GM19351 (cell line): ENCODE data around the gene SHROOM3.

Experiments used
- ATAC-seq: cut with Tn5 transposase; IDR thresholded peaks from one replicate; pipeline ENCODE4 v1.9.1; 2021; ENCODE audit warnings: mild to moderate bottlenecking, moderate library complexity; ENCODE audit not compliant: unreplicated experiment

The SHROOM3 gene

GRCh38 chr4:76489686-76490161 lies 54.7 kb downstream of the SHROOM3 start:
- no peak for ATAC-seq

GRCh38 chr4:76492055-76492454 lies 57.0 kb downstream of the SHROOM3 start:
- no peak for ATAC-seq

DNA sequence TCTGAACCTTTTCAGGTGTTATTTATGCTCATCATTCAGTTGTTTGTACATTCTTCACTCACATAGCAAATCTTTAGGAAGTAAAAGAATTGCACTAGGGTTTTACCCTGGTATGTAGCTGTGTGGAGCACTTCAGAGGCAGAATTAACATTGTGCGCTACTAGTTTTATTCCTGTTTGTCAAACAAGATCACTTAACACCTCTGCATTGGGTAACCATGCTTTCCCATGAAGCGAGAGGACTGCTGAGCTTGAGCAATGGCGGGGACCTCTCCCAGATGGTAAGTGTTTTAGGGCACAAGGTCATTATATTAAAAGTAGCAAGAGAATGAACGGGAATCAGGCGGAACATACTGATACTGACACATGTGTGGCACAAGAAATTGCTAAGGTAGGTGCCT lies 59.2 kb downstream of the SHROOM3 start:
- ATAC-seq = no peak

GRCh38 chr4:76494871-76495590 lies 60.0 kb downstream of the SHROOM3 start:
- ATAC-seq = no peak

DNA sequence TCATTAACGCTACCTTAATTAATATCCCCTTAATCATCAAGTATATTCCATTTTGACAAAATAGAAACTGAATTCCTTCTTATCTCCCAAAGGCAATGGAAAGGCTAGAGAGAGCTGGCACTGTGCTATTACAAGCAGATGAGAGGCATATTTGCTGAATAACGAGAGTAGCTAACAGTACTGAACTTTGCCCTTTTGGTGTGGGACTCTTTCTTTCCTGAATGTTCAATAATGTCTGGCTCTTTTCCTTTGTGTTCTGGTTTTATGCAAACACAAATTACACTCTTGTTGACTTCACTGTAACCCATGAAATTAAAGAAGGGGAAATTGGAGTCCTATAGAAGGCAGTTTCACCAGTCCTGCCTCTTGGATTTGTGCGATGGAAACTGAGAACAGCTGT lies 63.5 kb downstream of the SHROOM3 start:
- no peak for ATAC-seq

- peak; percentile 82 for ATAC-seq
Observed at GRCh38 chr4:76499461-76499860, 64.4 kb downstream of the SHROOM3 start.

- ATAC-seq = no peak
Observed at GRCh38 chr4:76502886-76503285, 67.9 kb downstream of the SHROOM3 start.

DNA sequence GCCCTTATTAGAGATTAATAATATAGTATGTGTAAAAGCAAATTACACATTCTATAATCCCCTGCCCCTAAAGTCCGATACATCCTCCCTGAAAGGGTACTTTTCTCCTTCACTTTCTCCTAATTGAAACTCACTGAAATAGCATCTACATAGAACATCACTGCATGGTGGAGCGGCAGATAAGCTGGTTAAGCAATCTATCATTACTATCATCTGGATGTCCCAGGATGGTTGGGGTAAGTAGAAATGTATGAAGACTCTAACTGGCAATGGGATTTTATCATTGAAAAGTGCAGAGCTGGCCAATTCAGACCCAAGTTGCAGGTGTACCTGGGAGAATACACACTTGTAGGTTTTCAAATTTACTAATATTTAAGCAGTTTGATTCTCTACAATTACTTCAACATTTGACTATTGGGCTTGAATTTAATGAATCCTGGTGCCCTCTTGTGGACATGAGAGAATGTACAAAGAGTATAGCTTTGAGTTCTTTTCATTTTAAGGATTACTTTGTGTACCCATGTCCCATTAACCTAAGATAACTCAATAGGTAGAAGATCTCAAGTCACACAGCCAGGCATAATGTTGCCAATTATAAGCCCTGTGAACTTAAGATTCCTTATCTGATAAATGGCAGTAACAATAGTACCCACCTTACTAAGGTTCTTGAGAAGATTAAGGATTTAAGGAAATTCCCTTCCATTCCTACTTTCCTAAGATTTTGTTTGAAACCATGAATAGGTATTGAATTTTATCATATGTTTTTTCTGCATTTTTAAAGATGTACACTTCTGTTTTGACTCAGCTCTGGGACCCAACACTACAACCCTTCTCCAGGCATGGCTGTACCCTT lies 69.8 kb downstream of the SHROOM3 start:
- no peak for ATAC-seq

GRCh38 chr4:76511947-76512346 lies 76.9 kb downstream of the SHROOM3 start:
- ATAC-seq = no peak

GRCh38 chr4:76513482-76513881 lies 78.5 kb downstream of the SHROOM3 start:
- no peak for ATAC-seq

GRCh38 chr4:76514087-76514486 lies 79.1 kb downstream of the SHROOM3 start:
- ATAC-seq = no peak

GRCh38 chr4:76515975-76516843 lies 81.2 kb downstream of the SHROOM3 start:
- peak; percentile 93 for ATAC-seq

GRCh38 chr4:76518241-76518640 lies 83.2 kb downstream of the SHROOM3 start:
- ATAC-seq = no peak

- ATAC-seq = no peak
Observed at GRCh38 chr4:76523593-76523992, 88.6 kb downstream of the SHROOM3 start.

- no peak for ATAC-seq
Observed at GRCh38 chr4:76525751-76526150, 90.7 kb downstream of the SHROOM3 start.

GRCh38 chr4:76526585-76526990 lies 91.6 kb downstream of the SHROOM3 start:
- ATAC-seq = no peak

DNA sequence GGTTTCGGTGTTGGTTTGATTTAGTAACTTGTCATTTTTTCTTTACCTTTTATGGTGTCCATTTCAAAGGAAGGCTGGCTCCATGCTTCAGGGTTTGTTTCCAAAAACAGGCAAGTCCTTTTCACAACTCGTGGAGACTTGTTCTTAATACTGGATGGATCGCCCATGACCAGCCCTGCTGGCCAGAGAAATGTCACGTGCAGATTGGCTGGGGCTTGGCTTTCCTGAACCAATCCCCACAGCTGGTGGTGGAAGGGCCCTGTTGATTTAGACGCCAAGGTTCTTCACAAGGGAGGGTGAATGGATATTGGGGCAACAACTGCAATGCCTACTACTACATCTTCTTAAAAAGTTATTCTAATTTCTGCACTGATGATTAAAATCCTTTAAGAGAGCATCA lies 92.6 kb downstream of the SHROOM3 start:
- ATAC-seq = no peak

DNA sequence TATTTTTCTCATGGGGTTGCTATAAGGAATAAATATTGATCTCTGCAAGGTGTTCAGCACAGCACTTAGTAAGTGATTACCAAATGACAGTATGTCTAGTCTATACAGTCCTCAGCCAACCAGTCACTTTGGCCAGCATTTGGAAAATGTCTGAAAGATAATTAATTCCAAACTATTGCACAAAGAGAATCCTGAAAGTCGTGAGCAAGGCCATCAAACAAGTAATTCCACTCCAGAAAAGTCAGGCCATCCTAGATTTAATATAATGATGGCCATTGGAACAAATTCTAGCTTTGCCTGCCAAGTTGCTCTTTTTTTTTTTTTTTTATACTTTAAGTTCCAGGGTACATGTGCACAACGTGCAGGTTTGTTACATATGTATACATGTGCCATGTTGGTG lies 96.6 kb downstream of the SHROOM3 start:
- no peak for ATAC-seq

DNA sequence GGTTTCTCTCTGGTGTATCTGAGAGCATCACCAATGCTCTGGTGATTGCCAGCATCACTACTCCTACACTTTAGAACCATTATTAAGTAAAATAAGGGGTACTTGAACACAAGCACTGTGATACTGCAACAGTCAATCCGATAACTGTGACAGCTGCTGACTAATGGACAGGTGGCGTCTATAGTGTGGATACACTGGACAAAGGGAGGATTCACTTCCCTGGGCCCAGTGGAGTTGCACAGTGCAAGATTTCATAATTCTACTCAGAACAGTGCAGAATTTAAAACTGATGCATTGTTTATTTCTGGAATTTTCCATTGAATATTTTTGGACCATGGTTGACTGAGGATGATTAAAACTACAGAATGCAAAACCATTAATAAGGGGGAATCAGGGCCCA lies 97.8 kb downstream of the SHROOM3 start:
- ATAC-seq = no peak

DNA sequence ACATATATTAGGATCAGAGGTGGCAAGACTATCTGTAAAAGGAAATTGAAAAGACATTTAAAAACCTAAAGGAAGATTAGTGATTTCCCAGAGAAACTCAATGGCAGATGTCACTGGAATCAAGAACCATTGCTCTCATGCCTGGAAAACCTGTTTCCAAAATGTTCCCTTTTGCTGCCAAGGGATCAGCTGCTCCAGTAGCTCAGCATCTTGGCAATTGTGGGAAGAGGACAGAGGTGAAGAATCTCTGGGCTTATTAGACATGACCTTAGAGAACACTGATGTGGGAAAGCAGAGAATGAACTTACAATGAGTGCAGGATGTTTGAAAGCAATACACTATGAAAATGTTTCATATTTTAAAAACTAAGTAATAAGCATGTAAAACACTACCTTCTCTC lies 98.3 kb downstream of the SHROOM3 start:
- no peak for ATAC-seq
